GM18505 (cell line): Measurements from ENCODE around the gene RNF151.

Experiments
- ATAC-seq: cut with Tn5 transposase; IDR thresholded peaks from one replicate; pipeline ENCODE4 v1.9.1; 2021; ENCODE audit not compliant: unreplicated experiment
- POLR2A ChIP-seq: IDR thresholded peaks from 4 replicates; pipeline ENCODE4 v1.6.1; 2011; ENCODE audit warnings: borderline replicate concordance; ENCODE audit not compliant: insufficient read depth, insufficient read length; ENCODE audit errors: extremely low read depth

Gene RNF151

GRCh38 chr16:1973461-1974156 lies 7.0 kb downstream of the RNF151 start:
- no peak for ATAC-seq
- TF ChIP-seq POLR2A: no peak

- no peak for TF ChIP-seq POLR2A
- ATAC-seq: no peak
These were observed 7.8 kb downstream of the RNF151 start for GRCh38 chr16:1974157-1975070.

DNA sequence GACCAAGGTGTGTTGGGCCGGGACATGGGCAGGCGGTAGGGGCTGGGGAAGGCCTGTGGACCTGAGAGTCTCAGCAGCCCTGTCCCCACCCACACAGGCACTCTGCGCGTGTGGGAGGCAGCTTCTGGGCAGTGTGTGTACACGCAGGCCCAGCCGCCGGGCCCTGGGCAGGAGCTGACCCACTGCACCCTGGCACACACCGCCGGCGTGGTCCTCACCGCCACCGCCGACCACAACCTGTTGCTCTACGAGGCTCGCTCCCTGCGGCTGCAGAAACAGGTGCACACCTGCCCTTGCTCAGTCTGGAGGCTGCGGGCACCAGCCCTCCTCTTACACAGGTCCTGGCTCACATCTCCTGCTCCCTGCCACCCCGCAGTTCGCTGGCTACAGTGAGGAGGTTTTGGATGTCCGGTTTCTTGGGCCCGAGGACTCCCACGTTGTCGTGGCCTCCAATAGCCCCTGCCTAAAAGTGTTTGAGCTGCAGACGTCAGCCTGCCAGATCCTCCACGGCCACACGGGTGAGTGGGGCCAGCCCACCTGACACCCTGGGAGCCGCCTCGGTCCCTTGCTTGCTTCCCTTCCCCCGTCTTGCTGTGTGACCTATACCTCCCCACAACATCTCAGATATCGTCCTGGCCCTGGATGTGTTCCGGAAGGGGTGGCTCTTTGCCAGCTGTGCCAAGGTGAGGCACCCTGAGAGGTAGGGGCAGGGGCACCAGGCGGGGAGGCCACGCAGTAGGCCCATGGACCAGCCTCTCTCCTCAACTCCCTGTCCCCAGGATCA lies 9.0 kb downstream of the RNF151 start:
- TF ChIP-seq POLR2A: no peak
- ATAC-seq: no peak

DNA sequence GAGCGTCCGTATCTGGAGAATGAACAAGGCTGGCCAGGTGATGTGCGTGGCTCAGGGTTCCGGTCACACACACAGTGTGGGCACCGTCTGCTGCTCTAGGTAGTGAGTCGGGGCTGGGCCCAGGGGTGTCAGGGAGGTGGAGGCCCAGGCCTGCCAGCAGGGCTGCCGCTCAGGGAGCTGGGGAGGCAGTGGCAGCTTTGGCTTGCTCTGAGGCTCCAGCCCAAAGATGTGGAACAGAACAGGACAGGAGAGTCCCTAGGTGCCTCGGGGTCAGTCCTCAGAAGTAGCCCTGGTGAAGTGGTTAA lies 9.5 kb downstream of the RNF151 start:
- no peak for TF ChIP-seq POLR2A
- no peak for ATAC-seq

DNA sequence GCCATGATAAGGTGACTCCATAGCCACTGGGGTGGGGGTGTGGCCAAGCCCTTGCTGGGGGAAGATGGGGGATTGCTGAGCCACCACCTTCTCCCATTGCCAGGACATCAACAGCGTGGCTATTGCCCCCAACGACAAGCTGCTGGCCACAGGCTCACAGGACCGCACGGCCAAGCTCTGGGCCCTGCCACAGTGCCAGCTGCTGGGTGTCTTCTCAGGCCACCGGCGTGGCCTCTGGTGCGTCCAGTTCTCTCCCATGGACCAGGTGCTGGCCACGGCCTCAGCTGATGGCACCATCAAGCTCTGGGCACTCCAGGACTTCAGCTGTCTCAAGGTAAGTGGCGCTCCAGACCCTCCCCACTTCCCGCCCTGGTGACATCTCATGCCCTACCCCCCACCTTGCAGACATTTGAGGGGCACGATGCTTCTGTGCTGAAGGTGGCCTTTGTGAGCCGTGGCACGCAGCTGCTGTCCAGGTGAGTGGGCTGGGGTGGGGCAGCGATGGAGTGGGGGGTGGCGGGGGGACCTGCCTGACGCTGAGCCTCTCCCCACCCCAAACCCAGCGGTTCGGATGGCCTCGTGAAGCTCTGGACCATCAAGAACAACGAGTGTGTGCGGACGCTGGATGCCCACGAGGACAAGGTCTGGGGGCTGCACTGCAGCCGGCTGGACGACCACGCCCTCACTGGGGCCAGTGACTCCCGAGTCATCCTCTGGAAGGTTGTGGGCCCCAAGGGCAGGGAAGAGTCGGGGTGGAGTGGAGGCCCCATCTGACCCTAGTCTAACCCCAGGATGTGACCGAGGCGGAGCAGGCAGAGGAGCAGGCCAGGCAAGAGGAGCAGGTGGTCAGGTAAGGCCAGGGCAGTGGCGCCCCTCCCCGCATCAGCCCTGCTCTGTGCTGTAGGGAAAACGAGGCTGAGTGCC lies 10.6 kb downstream of the RNF151 start:
- no peak for TF ChIP-seq POLR2A
- no peak for ATAC-seq

DNA sequence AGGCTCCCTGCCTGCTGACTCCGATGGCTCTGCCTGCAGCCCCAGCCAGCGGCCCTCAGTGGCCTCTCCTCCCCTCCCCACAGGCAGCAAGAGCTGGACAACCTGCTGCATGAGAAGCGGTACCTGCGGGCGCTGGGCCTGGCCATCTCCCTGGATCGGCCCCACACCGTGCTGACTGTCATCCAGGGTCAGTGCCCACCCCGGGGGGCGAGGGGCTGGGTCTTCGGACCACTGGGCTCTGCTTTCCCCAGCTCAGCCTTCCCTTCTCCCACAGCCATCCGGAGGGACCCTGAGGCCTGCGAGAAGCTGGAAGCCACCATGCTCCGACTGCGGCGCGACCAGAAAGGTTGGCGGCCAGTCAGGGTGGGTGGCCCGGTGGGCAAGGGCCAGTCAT lies 11.2 kb downstream of the RNF151 start:
- no peak for ATAC-seq
- TF ChIP-seq POLR2A: no peak

- ATAC-seq: no peak
- TF ChIP-seq POLR2A: no peak
These were observed 11.9 kb downstream of the RNF151 start for GRCh38 chr16:1978476-1979120.

GRCh38 chr16:1979271-1980029 lies 12.8 kb downstream of the RNF151 start:
- no peak for TF ChIP-seq POLR2A
- ATAC-seq: no peak

GRCh38 chr16:1980030-1980769 lies 13.5 kb downstream of the RNF151 start:
- no peak for TF ChIP-seq POLR2A
- no peak for ATAC-seq

DNA sequence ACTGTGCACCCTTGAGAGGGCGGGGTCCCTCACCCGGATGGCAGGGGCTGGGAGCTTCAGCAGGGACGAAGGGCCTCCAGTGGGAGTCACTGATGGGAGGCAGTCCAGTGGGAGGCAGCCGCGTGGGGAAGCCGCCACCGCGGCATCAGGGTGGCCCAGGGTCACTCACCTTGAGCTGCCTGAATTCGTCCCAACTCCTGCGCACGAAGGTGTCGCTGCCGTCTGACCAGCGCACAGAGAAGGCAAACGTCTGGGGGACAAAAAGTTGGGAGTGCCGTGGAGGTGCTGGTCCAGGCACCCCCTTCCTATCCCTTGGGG lies 14.1 kb downstream of the RNF151 start:
- no peak for ATAC-seq

GRCh38 chr16:1981398-1981836 lies 14.8 kb downstream of the RNF151 start, which contains the start of gene NOXO1:
NOXO1 (minus strand) TSS chr16:1981469; CDS start chr16:1981179, 290 bp downstream.
- TF ChIP-seq POLR2A: no peak
- no peak for ATAC-seq

More for the DNA sequence above, 14.1 kb downstream of the RNF151 start:
- no peak for TF ChIP-seq POLR2A
